HTR-8/SVneo (cell line): ENCODE data around the gene SMYD1.
A peak's percentile ranks its signal among the peaks of the same experiment; 100 is the strongest.

Experiments used
- DNase-seq: peaks from one replicate; pipeline ENCODE4 v3.0.0; 2011; ENCODE audit warnings: low spot score, mixed read lengths; ENCODE audit not compliant: insufficient read length
- FAIRE-seq: peaks from 2 replicates; lab custom pipeline; 2011; peaks lifted over from hg19 to GRCh38; lab: Jason Lieb, UNC

Gene SMYD1

GRCh38 chr2:88054782-88055370 lies 12.7 kb upstream of the SMYD1 start:
- DNase-seq, result peak; percentile 44
- no peak for FAIRE-seq

GRCh38 chr2:88055371-88056128 lies 12.1 kb upstream of the SMYD1 start, which contains the start of gene KRCC1:
KRCC1 (minus strand) TSS chr2:88055783; CDS start chr2:88028563, 27,220 bp downstream.
- FAIRE-seq, result peak; percentile 94
- peak; percentile 96 for DNase-seq

- FAIRE-seq, result no peak
Observed at GRCh38 chr2:88057437-88057844, 10.2 kb upstream of the SMYD1 start.

GRCh38 chr2:88058191-88058590 lies 9.4 kb upstream of the SMYD1 start:
- no peak for DNase-seq
- no peak for FAIRE-seq

More at GRCh38 chr2:88057437-88057844, 10.2 kb upstream of the SMYD1 start:
- DNase-seq, result no peak

- DNase-seq (peak; percentile 60), FAIRE-seq (no peak)
Observed at GRCh38 chr2:88059979-88060906, 7.4 kb upstream of the SMYD1 start.

GRCh38 chr2:88060907-88061275 lies 6.7 kb upstream of the SMYD1 start:
- DNase-seq, result no peak
- FAIRE-seq, result no peak

DNA sequence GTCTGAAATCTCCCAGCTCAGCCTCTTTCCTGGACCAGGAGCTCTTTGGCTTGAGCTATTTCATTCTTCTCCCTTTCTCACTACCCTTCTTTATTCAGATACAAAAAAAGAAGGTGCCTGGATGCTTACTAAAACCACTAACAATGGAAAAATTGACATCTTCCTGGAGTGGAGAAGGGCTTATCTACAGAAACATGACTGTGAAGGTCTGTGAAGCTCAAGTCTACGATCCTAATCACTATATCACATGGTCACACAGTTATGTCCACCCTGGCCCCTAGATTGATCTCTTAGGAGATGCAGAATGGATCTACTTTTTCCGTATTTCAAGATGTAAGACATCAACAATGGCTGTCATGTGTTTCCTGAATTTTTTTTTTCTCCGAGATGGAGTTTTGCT lies 6.3 kb upstream of the SMYD1 start:
- FAIRE-seq, result no peak
- DNase-seq, result no peak

GRCh38 chr2:88066543-88066942 lies 1.1 kb upstream of the SMYD1 start:
- FAIRE-seq (no peak), DNase-seq (no peak)

GRCh38 chr2:88067189-88067588 lies 436 bp upstream of the SMYD1 start:
- no peak for FAIRE-seq

DNA sequence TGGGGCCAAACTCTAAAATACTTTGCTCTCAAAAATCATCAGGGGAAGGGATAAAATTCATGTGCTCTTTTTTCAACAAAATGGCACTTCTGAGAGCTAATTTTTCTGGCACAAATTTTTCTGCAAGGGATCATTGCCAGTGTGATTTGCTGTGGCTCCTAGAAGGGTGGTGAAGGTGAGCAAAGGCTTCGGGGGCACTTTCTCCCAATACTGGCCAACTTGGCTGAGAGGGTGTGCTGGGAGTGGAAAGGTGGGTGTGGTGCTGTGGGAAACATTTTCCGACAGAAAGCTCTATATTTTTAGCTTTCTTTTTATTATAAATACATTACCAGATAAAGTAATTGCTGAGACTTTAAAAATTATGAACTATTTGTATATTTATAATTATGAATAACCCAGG lies 419 bp downstream of the SMYD1 start:
- no peak for FAIRE-seq

More at GRCh38 chr2:88067189-88067588, 436 bp upstream of the SMYD1 start:
- DNase-seq, result no peak

GRCh38 chr2:88069117-88069516 lies 1.5 kb downstream of the SMYD1 start:
- FAIRE-seq (no peak), DNase-seq (no peak)

More for the DNA sequence above, 419 bp downstream of the SMYD1 start:
- DNase-seq, result no peak

GRCh38 chr2:88070055-88070454 lies 2.4 kb downstream of the SMYD1 start:
- FAIRE-seq (no peak), DNase-seq (no peak)

DNA sequence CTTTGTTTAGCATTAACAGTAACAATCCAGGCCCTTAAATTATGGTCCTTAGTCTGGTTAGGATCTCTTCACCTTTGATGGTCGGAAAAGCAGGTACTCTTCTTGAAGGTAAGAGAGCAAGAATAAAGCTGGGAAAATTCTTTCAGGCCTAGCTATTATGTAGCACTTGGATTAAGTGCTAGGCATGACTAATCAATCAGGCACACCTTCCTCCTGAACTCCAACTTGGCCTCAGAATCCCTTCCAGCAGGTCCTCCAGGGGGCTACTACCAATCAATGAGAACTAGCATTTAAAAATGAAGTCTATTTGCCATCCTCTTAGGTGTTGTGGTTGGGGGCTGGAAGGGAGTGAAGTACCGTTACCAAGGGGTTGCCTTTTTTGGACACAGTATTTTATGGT lies 3.7 kb downstream of the SMYD1 start:
- no peak for FAIRE-seq

GRCh38 chr2:88074150-88074549 lies 6.5 kb downstream of the SMYD1 start:
- FAIRE-seq (no peak), DNase-seq (no peak)

More for the DNA sequence above, 3.7 kb downstream of the SMYD1 start:
- no peak for DNase-seq

GRCh38 chr2:88074854-88075292 lies 7.2 kb downstream of the SMYD1 start:
- DNase-seq (no peak), FAIRE-seq (no peak)

- no peak for DNase-seq
- FAIRE-seq, result no peak
Observed at GRCh38 chr2:88077080-88077479, 9.5 kb downstream of the SMYD1 start.

DNA sequence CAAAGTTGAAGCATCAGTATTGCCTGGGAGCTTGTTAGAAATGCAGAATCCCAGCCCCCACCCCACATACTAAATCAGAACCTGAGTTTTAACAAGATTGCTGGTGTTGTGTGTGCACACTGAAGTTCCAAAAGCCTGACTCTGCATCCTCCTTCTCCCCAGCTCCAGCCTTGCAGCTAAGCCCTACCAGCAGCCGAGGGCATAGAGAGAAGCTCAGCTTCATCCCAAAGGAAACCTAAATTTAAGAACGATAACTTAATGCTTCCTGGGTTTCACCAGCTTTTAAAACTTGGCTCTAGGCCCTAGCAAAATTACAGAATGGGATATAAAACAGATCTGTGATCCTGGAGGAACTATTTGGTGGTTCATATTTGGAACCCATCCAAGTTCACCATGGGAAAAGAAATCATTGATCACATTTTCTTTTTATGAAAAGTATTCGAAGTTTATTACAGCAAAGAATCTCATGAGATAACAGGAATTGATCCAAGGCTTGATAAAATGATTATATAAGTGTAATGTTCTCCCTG lies 11.1 kb downstream of the SMYD1 start:
- no peak for FAIRE-seq
- no peak for DNase-seq

DNA sequence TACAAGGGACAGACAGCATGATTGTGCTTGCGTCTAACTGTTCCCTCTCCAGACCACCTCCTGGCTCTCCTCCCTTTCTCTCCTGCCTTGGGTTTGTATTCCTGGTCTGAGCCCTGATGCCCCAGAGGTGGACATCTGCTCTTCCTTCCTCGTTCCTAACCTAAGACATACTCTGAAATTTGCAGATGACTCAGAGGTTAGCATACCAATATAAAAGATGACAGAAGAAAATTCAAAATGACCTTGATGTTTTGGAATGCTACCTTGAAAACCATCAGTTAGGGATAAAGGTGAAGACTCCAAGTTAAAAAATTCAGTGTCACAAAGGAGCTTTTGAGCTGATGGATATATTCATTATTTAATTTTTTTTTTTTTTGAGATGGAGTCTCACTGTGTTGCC lies 12.9 kb downstream of the SMYD1 start:
- DNase-seq (no peak), FAIRE-seq (no peak)

GRCh38 chr2:88081924-88082608 lies 14.4 kb downstream of the SMYD1 start:
- DNase-seq, result no peak
- no peak for FAIRE-seq

GRCh38 chr2:88082781-88083180 lies 15.2 kb downstream of the SMYD1 start:
- no peak for FAIRE-seq
- DNase-seq, result no peak
